Measurements from ENCODE around the gene PLOD2. TPM values are rescaled to one million over a fixed set of nuclear protein-coding genes. Genes with fewer than 3 reads are reported as not detected.

The PLOD2 gene
- total and polyA plus RNA-seq, 2 of the 4 experiments (the other 2 are of a cell fraction) = 84.0 to 117 TPM

GRCh38 chr3:146164506-146164905 lies 3.5 kb upstream of the PLOD2 start:
- POLR2A ChIA-PET (ENCODE audit: unreplicated experiment) = no interaction called here
- H3K4ac ChIP-seq (ENCODE audit: low read depth, low read length) = peak overlapping the region; percentile 96
- H4K5ac ChIP-seq (ENCODE audit: low read depth, low read length) = peak overlapping the region; percentile 73
- H2BK20ac ChIP-seq (ENCODE audit: low read depth, low read length) = peak overlapping the region; percentile 99
- no peak overlapping the region; the same call in 1 of the 2 replicates for H3K4me2 ChIP-seq (ENCODE audit: low read depth, low read length)
- no peak overlapping the region for H3K9ac ChIP-seq (ENCODE audit: low read depth, low read length)
- H2AFZ ChIP-seq (replicated peaks; ENCODE audit: low read length, poor library complexity) = no peak overlapping the region
- H3K4me3 ChIP-seq (ENCODE audit: insufficient read depth, low read depth, low read length) = no peak overlapping the region
- H4K8ac ChIP-seq (ENCODE audit: low read depth in 2 of 2, low read length in 2 of 2) = peak overlapping the region; percentile 88
- H3K9me1 ChIP-seq (ENCODE audit: insufficient read depth, low read length) = peaks cover 12% of the 10 kb centered on the region
- H2BK5ac ChIP-seq (ENCODE audit: low read depth, low read length, poor library complexity, severe bottlenecking) = peak overlapping the region; percentile 95
- peak overlapping the region; percentile 96 for H4K91ac ChIP-seq (ENCODE audit: insufficient read depth, low read depth, low read length)
- peak overlapping the region; percentile 95; the same call in 1 of the 2 replicates for H3K18ac ChIP-seq (ENCODE audit: low read depth, low read length)
- CTCF ChIA-PET = interaction anchor here (0.6 to 0.7 kb wide), 3 partner anchors 10 to 276 kb away, joined by 3 read pairs; no protein-coding TSS in a partner anchor
- TF ChIP-seq CTCF (conservative IDR thresholded peaks at IDR 0.05; ENCODE audit: low read depth, low read length) (no peak), MXI1 (IDR thresholded peaks at IDR 0.05; ENCODE audit: borderline replicate concordance, low read depth, low read length) (no peak)
- H3K36me3 ChIP-seq (ENCODE audit: control insufficient read depth, insufficient read depth, low read length) = no peaks in the 10 kb centered on the region
- DNase-seq = no peak
- H3K14ac ChIP-seq (replicated peaks; ENCODE audit: low read depth, low read length) = peak overlapping the region; percentile 95
- no peaks in the 10 kb centered on the region for H3K9me3 ChIP-seq (ENCODE audit: control insufficient read depth, insufficient read depth, low read length)
- peak overlapping the region; percentile 80; the same call in 1 of the 2 replicates for H3K56ac ChIP-seq (ENCODE audit: extremely low read depth, insufficient read depth, low read length)
- H4K20me1 ChIP-seq (ENCODE audit: insufficient read depth, low read length) = no peaks in the 10 kb centered on the region
- no peaks in the 10 kb centered on the region for H3K27me3 ChIP-seq (ENCODE audit: control insufficient read depth, insufficient read depth, low read length)
- ATAC-seq (ENCODE audit: low read depth) = no peak
- peak overlapping the region; percentile 87; the same call in 1 of the 2 replicates for H2AK5ac ChIP-seq (ENCODE audit: low read depth, low read length)
- dilution Hi-C loops (cut with HindIII; ENCODE audit: low sequenced_read_pairs, unreplicated experiment) (no loop called here), intact Hi-C loops (cut with micrococcal nuclease) (loop anchor here (5.0 kb wide), 1 partner anchor 37 kb away; no protein-coding TSS in a partner anchor), in situ Hi-C loops (cut with MboI; ENCODE audit: low sequenced_read_pairs) (loop anchor here (5.0 kb wide), 1 partner anchor 97 kb away; no protein-coding TSS in a partner anchor)
- BruUV-seq (replicated peaks) = no TSS peak
- peak overlapping the region; percentile 54; the same call in 1 of the 2 replicates for H3K27ac ChIP-seq (ENCODE audit: insufficient read depth, low read length)
- peak overlapping the region; percentile 56 for H2AK9ac ChIP-seq (replicated peaks; ENCODE audit: low read depth, low read length, poor library complexity)
- H2BK120ac ChIP-seq (ENCODE audit: low read depth, low read length) = peak overlapping the region; percentile 98
- H3K79me1 ChIP-seq (ENCODE audit: low read depth in 1 of 2, low read length in 2 of 2) = peaks cover 3 to 18% of the 10 kb centered on the region in 2 experiments; a peak in 3 of 4 replicates
- peaks cover 18% of the 10 kb centered on the region for H3K4me1 ChIP-seq (ENCODE audit: control insufficient read depth, insufficient read depth, low read length)
- peak overlapping the region; percentile 95 for H3K23ac ChIP-seq (ENCODE audit: low read depth, low read length)
- peak overlapping the region; percentile 96; the same call in 2 of the 3 replicates for H2BK15ac ChIP-seq (ENCODE audit: low read depth, low read length)

Measured in IMR-90 (cell line).